ENCODE measurements around the gene NOTCH1. TPM values are rescaled to one million over a fixed set of nuclear protein-coding genes. Genes with fewer than 3 reads are reported as not detected.

Gene NOTCH1
- total RNA-seq, 2 donors from 2014 or later: 49.3 to 99.4 TPM

DNA sequence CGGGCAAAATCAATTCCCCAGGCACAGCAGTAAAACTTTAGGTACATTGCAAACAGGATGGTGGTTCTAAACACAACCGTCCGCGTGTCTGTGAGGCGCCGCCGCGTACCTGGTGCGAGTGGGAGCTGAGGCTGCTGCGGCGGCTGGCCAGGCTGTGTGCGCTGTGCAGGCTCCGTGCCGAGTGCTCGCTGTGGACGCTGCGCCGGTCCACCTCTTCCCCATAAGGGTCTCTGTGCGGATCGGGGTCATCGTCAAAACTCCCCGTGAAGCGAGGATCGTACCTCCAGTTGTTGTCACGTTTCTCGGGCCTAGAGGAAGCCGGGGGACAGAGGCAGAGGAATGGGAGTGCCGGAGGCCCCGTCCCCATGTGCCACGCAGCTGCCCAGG is 79.7 kb downstream of the NOTCH1 start:
- TF ChIP-seq, protein P1, sequence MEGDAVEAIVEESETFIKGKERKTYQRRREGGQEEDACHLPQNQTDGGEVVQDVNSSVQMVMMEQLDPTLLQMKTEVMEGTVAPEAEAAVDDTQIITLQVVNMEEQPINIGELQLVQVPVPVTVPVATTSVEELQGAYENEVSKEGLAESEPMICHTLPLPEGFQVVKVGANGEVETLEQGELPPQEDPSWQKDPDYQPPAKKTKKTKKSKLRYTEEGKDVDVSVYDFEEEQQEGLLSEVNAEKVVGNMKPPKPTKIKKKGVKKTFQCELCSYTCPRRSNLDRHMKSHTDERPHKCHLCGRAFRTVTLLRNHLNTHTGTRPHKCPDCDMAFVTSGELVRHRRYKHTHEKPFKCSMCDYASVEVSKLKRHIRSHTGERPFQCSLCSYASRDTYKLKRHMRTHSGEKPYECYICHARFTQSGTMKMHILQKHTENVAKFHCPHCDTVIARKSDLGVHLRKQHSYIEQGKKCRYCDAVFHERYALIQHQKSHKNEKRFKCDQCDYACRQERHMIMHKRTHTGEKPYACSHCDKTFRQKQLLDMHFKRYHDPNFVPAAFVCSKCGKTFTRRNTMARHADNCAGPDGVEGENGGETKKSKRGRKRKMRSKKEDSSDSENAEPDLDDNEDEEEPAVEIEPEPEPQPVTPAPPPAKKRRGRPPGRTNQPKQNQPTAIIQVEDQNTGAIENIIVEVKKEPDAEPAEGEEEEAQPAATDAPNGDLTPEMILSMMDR (IDR thresholded peaks at IDR 0.05): no peak
- intact Hi-C loops (cut with DNase I): no loop called here
- no peak overlapping the region for H3K4me3 ChIP-seq
- no peak overlapping the region for H3K9ac ChIP-seq (ENCODE audit: low read depth in 2 of 2, low read length in 2 of 2)
- no peaks in the 10 kb centered on the region for H3K27me3 ChIP-seq
- no peaks in the 10 kb centered on the region for H3K4me1 ChIP-seq
- no peaks in the 10 kb centered on the region for H3K9me3 ChIP-seq
- H3K36me3 ChIP-seq: peaks cover 51% of the 10 kb centered on the region
- H3K27ac ChIP-seq: no peak overlapping the region
- no peak for DNase-seq

DNA sequence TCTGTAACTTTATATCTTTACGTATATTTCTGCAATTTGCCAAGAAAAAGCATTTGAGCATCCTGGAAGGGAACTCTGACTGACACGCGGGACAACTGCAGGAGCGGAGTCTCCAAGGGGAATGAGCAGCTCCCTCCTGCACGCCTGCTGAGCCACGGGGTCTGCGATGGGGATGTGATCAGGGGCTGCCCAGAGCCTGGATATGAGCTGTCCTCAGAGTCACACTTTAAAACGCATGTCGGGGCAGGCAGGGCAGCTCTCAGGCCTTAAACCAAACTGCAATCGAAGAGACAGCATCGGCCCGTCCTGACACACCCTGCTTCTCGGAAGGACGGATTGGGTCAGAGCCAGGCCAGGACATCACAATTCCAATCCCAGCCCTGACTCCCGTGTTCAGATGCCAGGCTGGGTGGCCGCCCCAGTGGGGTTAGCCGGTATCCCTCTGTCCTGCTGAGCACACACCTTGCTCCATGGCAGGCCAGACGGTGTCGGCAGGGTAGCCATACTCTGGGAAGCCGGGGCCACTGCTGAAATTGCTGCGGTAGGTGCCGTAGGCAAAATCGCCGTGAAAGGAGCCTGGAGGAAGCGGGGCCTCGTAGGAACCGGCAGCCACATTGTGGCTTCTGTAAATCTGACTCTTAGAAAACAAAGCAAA is 80.2 kb downstream of the NOTCH1 start:
- TF ChIP-seq, protein P1 (IDR thresholded peaks at IDR 0.05): no peak
- Histone ChIP-seq H3K27me3 (no peaks in the 10 kb centered on the region), H3K4me1 (no peaks in the 10 kb centered on the region), H3K9me3 (no peaks in the 10 kb centered on the region), H3K9ac (ENCODE audit: low read depth in 2 of 2, low read length in 2 of 2) (no peak overlapping the region), H3K36me3 (peaks cover 49% of the 10 kb centered on the region), H3K4me3 (no peak overlapping the region), H3K27ac (no peak overlapping the region)
- intact Hi-C loops (cut with DNase I): no loop called here
- no peak for DNase-seq

DNA sequence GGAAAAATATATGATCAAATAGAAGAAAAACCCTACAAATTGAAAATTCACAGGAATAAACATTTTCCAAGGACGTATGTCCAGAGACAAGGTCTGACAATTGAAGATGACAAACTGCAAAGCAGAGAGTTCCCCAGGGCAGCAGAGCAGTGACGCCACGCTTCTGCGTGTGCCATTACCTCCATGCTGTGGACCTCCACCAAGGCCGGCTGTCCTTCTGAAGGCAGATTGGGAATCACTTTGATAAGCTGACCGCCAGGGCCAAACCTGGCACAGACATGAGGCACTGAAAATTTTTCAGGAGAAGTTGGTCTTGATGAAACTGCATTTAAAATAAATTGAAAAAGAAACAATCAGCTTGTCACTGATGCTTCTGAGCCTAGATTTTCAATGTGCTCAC is 81.6 kb downstream of the NOTCH1 start:
- Histone ChIP-seq H3K27me3 (no peaks in the 10 kb centered on the region), H3K4me3 (no peak overlapping the region), H3K9ac (ENCODE audit: low read depth in 2 of 2, low read length in 2 of 2) (no peak overlapping the region), H3K36me3 (peaks cover 48% of the 10 kb centered on the region), H3K27ac (no peak overlapping the region), H3K9me3 (no peaks in the 10 kb centered on the region), H3K4me1 (no peaks in the 10 kb centered on the region)
- TF ChIP-seq, protein P1 (IDR thresholded peaks at IDR 0.05): no peak
- DNase-seq: no peak
- intact Hi-C loops (cut with DNase I): no loop called here

DNA sequence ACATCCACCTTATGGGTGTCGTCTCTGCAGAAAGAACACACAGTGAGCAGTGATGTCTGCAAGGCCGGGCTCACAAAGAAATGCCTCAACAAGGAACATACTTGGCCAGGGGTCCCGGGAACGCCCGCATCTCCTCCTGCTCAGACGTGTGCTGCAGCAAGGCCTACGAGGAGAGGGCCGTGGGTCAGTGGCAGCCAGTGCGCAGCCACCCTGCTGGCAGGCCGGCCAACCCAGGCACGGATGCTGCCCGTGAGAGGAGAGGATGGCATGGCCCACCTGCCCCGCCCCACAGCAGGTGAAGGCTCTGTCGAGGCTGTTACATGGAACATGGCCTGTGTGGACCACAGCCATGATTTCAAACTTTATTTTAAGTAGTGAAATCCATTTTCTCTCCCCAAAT is 82.3 kb downstream of the NOTCH1 start:
- H3K36me3 ChIP-seq: peaks cover 55% of the 10 kb centered on the region
- DNase-seq: no peak
- intact Hi-C loops (cut with DNase I): no loop called here
- TF ChIP-seq, protein P1 (IDR thresholded peaks at IDR 0.05): no peak
- H3K27ac ChIP-seq: no peak overlapping the region
- H3K9ac ChIP-seq (ENCODE audit: low read depth in 2 of 2, low read length in 2 of 2): no peak overlapping the region
- H3K27me3 ChIP-seq: no peaks in the 10 kb centered on the region
- no peak overlapping the region for H3K4me3 ChIP-seq
- no peaks in the 10 kb centered on the region for H3K4me1 ChIP-seq
- no peaks in the 10 kb centered on the region for H3K9me3 ChIP-seq

DNA sequence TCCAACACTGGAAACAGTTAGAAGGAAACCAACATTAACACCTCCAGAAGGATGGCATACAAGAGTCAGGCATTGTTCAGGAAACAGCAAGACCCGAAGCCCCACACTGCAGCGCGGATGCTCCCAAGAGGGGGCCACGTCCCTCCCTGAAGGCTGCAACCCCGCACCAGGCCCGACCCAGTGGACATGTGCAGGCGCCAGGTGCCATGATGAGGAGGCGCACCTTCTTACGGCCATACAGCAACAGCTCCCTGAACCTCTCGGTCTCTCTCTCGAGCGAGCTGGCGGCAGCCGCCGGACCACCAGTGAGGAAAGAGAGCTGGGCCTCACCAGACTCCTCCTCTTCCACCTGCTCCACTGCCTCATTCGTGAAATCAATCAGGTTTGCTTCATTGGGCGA is 83.2 kb downstream of the NOTCH1 start:
- Histone ChIP-seq H3K27ac (no peak overlapping the region), H3K4me3 (no peak overlapping the region), H3K9me3 (no peaks in the 10 kb centered on the region), H3K4me1 (no peaks in the 10 kb centered on the region), H3K27me3 (no peaks in the 10 kb centered on the region), H3K9ac (ENCODE audit: low read depth in 2 of 2, low read length in 2 of 2) (no peak overlapping the region), H3K36me3 (peaks cover 57% of the 10 kb centered on the region)
- TF ChIP-seq, protein P1 (IDR thresholded peaks at IDR 0.05): no peak
- intact Hi-C loops (cut with DNase I): no loop called here
- DNase-seq: no peak

All from colonic mucosa (tissue), 4 donors.